GM12878 (cell line): ENCODE measurements around the gene CPLX1. TPM values are rescaled to one million over a fixed set of nuclear protein-coding genes. Genes with fewer than 3 reads are reported as not detected.

Source experiments
- ATAC-seq: fragments of 200-7000 bp; cut with Tn5 transposase; 3 replicates; pipeline ENCODE4 v1.9.1; 2020; ENCODE audit warnings: mild to moderate bottlenecking, moderate library complexity
- BruUV-seq: library from RNA; stranded (reverse); fragments of 400-500 nt; replicated peaks from 2 replicates; lab custom pipeline; 2021; lab: Mats Ljungman, UMichigan
- CTCF ChIA-PET: fragments of 300-600 bp; sonication (Branson Sonifier 250); formaldehyde crosslinking; extraction: SDS; loops from one replicate; lab custom pipeline; 2021; ENCODE audit warnings: inconsistent platforms; lab: Yijun Ruan, JAX
- POLR2A ChIA-PET: fragments of 350-600 bp; formaldehyde crosslinking; extraction: SDS; loops from one replicate; lab custom pipeline; 2021; ENCODE audit warnings: inconsistent platforms; lab: Charles Lee
- RAD21 ChIA-PET: fragments of 300-600 bp; sonication (Branson Sonifier 250); formaldehyde crosslinking; loops from one replicate; lab custom pipeline; 2023; ENCODE audit warnings: antibody characterized with exemption; ENCODE audit not compliant: unreplicated experiment; lab: Charles Lee
- SMC1A ChIA-PET: fragments of 300-600 bp; sonication (Branson Sonifier 250); formaldehyde crosslinking; loops from one replicate; lab custom pipeline; 2023; ENCODE audit not compliant: unreplicated experiment, uncharacterized antibody; lab: Charles Lee
- DNase-seq: peaks from one replicate; pipeline ENCODE4 v3.0.0-alpha.2; 2011; ENCODE audit warnings: low read depth, low spot score
- FAIRE-seq: peaks from 3 replicates; lab custom pipeline; 2011; peaks lifted over from hg19 to GRCh38; lab: Jason Lieb, UNC
- H2AFZ ChIP-seq: 2 replicates; pipeline ENCODE4 v1.6.0; 2011; ENCODE audit warnings: low read depth, low read length, control low read depth; ENCODE audit not compliant: control insufficient read depth
- H3K27ac ChIP-seq: 2 replicates; pipeline ENCODE4 v1.5.1; 2011; ENCODE audit warnings: control low read depth; ENCODE audit not compliant: control insufficient read depth, insufficient read depth
- H3K27me3 ChIP-seq, 2 experiments: replicated peaks in 1 of 2; 2 replicates each; pipeline versions ENCODE4 v1.6.0 to v1.6.1; 2011; ENCODE audit warnings: low read length in 1 of 2; ENCODE audit not compliant: control insufficient read depth in 2 of 2, insufficient read depth in 2 of 2
- H3K36me3 ChIP-seq, 2 experiments: 2 replicates each; pipeline ENCODE4 v1.5.1; 2011; ENCODE audit warnings: low read length in 1 of 2; ENCODE audit not compliant: control insufficient read depth in 2 of 2, insufficient read depth in 2 of 2
- H3K4me1 ChIP-seq: 2 replicates; pipeline ENCODE4 v1.6.1; 2011; ENCODE audit warnings: mild to moderate bottlenecking, low read length, moderate library complexity, mixed read lengths; ENCODE audit not compliant: control insufficient read depth, insufficient read depth
- H3K4me2 ChIP-seq: 2 replicates; pipeline ENCODE4 v1.6.0; 2011; ENCODE audit warnings: control low read depth; ENCODE audit not compliant: control insufficient read depth, insufficient read depth
- H3K4me3 ChIP-seq: fragments of 200-600 bp; sonication (generic); 2 replicates; pipeline ENCODE4 v1.5.1; 2016
- H3K79me2 ChIP-seq: 2 replicates; pipeline ENCODE4 v1.6.0; 2011; ENCODE audit warnings: low read length; ENCODE audit not compliant: control insufficient read depth, insufficient read depth
- H3K9ac ChIP-seq: 2 replicates; pipeline ENCODE4 v1.8.0; 2011; ENCODE audit warnings: low read length, control low read depth, mixed read lengths; ENCODE audit not compliant: control insufficient read depth, insufficient read depth
- H3K9me3 ChIP-seq: replicated peaks from 3 replicates; pipeline ENCODE4 v1.5.1; 2011; ENCODE audit warnings: mild to moderate bottlenecking, low read length; ENCODE audit not compliant: control insufficient read depth, insufficient read depth
- H4K20me1 ChIP-seq: 2 replicates; pipeline ENCODE4 v1.6.0; 2011; ENCODE audit not compliant: control insufficient read depth, insufficient read depth
- ATF2 ChIP-seq: IDR thresholded peaks from 2 replicates; pipeline ENCODE4 v1.6.1; 2012; ENCODE audit warnings: low read length, inconsistent platforms
- CBX3 ChIP-seq: fragments of 200-600 bp; sonication (generic); IDR thresholded peaks from 2 replicates; pipeline ENCODE4 v1.6.1; 2016; ENCODE audit warnings: low read depth, borderline replicate concordance
- CEBPB ChIP-seq, 2 experiments: fragments of 150-350 bp in 1 of 2; IDR thresholded peaks; 2 replicates each; pipeline ENCODE4 v1.6.1; 2012 to 2014; ENCODE audit warnings: low read depth in 2 of 2, low read length in 2 of 2, borderline replicate concordance in 1 of 2, inconsistent platforms in 1 of 2
- HDGF ChIP-seq: fragments of 450-650 bp; IDR thresholded peaks from 2 replicates; pipeline ENCODE4 v1.6.1; 2016; ENCODE audit warnings: antibody characterized with exemption
- IKZF2 ChIP-seq, 2 experiments: fragments of 450-650 bp; IDR thresholded peaks; 2 replicates each; pipeline ENCODE4 v1.6.1; 2017; ENCODE audit warnings: mild to moderate bottlenecking in 2 of 2, moderate library complexity in 2 of 2
- NFYA ChIP-seq: IDR thresholded peaks from 2 replicates; pipeline ENCODE4 v1.6.1; 2011; ENCODE audit warnings: low read depth, mild to moderate bottlenecking, low read length, improper control_type of control experiment, borderline replicate concordance
- NR2F1 ChIP-seq: fragments of 450-650 bp; conservative IDR thresholded peaks from 2 replicates; pipeline ENCODE4 v1.6.1; 2017; ENCODE audit warnings: mild to moderate bottlenecking
- PML ChIP-seq: IDR thresholded peaks from 2 replicates; pipeline ENCODE4 v1.6.1; 2012; ENCODE audit warnings: low read length, inconsistent platforms
- RELA ChIP-seq: fragments of 450-650 bp; IDR thresholded peaks from 2 replicates; pipeline ENCODE4 v1.8.0; 2014; ENCODE audit warnings: borderline replicate concordance; ENCODE audit not compliant: partially characterized antibody
- RFX5 ChIP-seq: IDR thresholded peaks from 2 replicates; pipeline ENCODE4 v1.6.1; 2011; ENCODE audit warnings: low read depth, low read length, improper control_type of control experiment
- SMAD1 ChIP-seq: fragments of 450-650 bp; IDR thresholded peaks from 2 replicates; pipeline ENCODE4 v1.6.1; 2018; ENCODE audit warnings: mild to moderate bottlenecking, low read depth; ENCODE audit not compliant: partially characterized antibody
- SPI1 ChIP-seq: IDR thresholded peaks from 2 replicates; pipeline ENCODE4 v1.6.1; 2011; ENCODE audit warnings: low read depth, mild to moderate bottlenecking, low read length, moderate library complexity, borderline replicate concordance; ENCODE audit not compliant: insufficient read depth
- TCF7 ChIP-seq: IDR thresholded peaks from 2 replicates; pipeline ENCODE4 v1.6.1; 2014; ENCODE audit warnings: antibody characterized with exemption, borderline replicate concordance
- YBX1 ChIP-seq: fragments of 450-650 bp; IDR thresholded peaks from 2 replicates; pipeline ENCODE4 v1.6.1; 2016; ENCODE audit warnings: antibody characterized with exemption
- ZBED1 ChIP-seq: IDR thresholded peaks from 2 replicates; pipeline ENCODE4 v1.6.1; 2016; ENCODE audit warnings: borderline replicate concordance
- ZNF207 ChIP-seq: fragments of 450-650 bp; IDR thresholded peaks from 2 replicates; pipeline ENCODE4 v1.6.1; 2014; ENCODE audit warnings: antibody characterized with exemption, mild to moderate bottlenecking, borderline replicate concordance
- ZNF384 ChIP-seq: IDR thresholded peaks from 2 replicates; pipeline ENCODE4 v1.6.1; 2012; ENCODE audit warnings: low read depth, mild to moderate bottlenecking, low read length, improper control_type of control experiment, borderline replicate concordance
- WGBS: methylation state at CpG from one replicate; pipeline ENCODE4 v1.1.6; 2016; ENCODE audit warnings: low lambda C conversion rate; ENCODE audit not compliant: insufficient replicate concordance, insufficient coverage; ENCODE audit errors: missing lambda C conversion rate; 5-methylcytosine and 5-hydroxymethylcytosine counted together
- in situ Hi-C: fragments of 300-500 bp; cut with MboI; formaldehyde crosslinking; loops from 9 replicates; pipeline ENCODE4 v1.14.3; 2018; ENCODE audit warnings: mixed read lengths
- intact Hi-C: fragments of 100-400 bp; cut with micrococcal nuclease; formaldehyde crosslinking; loops from one replicate; pipeline ENCODE4 v1.14.2; 2022; ENCODE audit not compliant: unreplicated experiment
- polyA plus RNA-seq, 11 experiments: library from polyadenylated mRNA; depleted of rRNA in 4 of 11; unstranded in 6 of 11; stranded (reverse) in 5 of 11; fragments of >200 nt; fragmentation: Nextera tagmentation in 4 of 11; fragmentation: Illumina TruSeq in 1 of 11; extraction: Ambion mirVana in 4 of 11; extraction: Trizol in 1 of 11; gene quantifications; 1 replicate in 1 of 11; 2 replicates in 10 of 11; pipeline versions ENCODE4 v1.2.1 to v1.2.3, GENCODE V29; 2011 to 2016; ENCODE audit warnings: inconsistent platforms in 2 of 11, missing spikeins in 2 of 11, low read depth in 1 of 11
- total RNA-seq, 4 experiments: library from RNA; depleted of rRNA in 3 of 4; stranded (reverse); fragments of >200 nt in 3 of 4; fragmentation: Illumina TruSeq in 1 of 4; extraction: Trizol in 1 of 4; gene quantifications; 2 replicates each; pipeline versions ENCODE4 v1.2.1 to v1.2.3, GENCODE V29; 2013 to 2021
- TF ChIP-seq, protein P1 (sequence below): fragments of 450-650 bp; formaldehyde crosslinking; IDR thresholded peaks from 2 replicates; pipeline ENCODE4 v1.4.0; 2022; ENCODE audit warnings: mild to moderate bottlenecking, moderate library complexity
- TF ChIP-seq, protein P2 (sequence below): fragments of 450-650 bp; IDR thresholded peaks from 2 replicates; pipeline ENCODE4 v1.6.1; 2014; ENCODE audit warnings: mild to moderate bottlenecking

Gene CPLX1
- total and polyA plus RNA-seq, 10 of the 15 experiments (the other 5 are each of a cell fraction or from before 2014, with no cell fraction given) = 0.04 to 1.2 (median 0.13) TPM; not detected in 5

DNA sequence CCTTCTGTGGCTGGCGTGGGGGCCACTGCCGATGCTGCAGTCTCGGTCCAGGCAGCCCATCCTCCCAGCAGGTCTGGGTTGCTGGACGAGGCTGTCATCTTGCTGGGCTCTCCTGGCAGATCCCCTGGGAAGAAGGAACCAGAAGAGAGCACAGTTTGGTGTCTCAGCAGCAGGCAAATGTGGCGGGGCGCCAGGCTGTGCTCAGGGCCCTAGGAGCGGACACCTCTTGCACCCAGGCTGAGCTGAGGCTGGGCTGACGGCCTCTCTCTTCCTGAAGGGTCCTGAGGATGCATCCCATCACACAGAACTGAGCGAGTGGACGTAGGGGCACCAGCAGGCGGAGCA is 39.2 kb upstream of the CPLX1 start:
- ChIA-PET RAD21 (no interaction called here), POLR2A (no interaction called here), CTCF (no interaction called here), SMC1A (no interaction called here)
- Histone ChIP-seq H3K4me1 (no peaks in the 10 kb centered on the region), H3K9ac (no peak overlapping the region), H2AFZ (no peak overlapping the region), H3K27me3 (no peaks in the 10 kb centered on the region), H3K79me2 (no peaks in the 10 kb centered on the region), H3K4me3 (no peak overlapping the region), H3K4me2 (no peak overlapping the region), H3K27ac (no peak overlapping the region), H3K36me3 (peaks cover 22 to 42% of the 10 kb centered on the region in 2 experiments; a peak in 3 of 4 replicates), H3K9me3 (no peaks in the 10 kb centered on the region; the same call in 2 of the 3 replicates), H4K20me1 (no peaks in the 10 kb centered on the region)
- no peak for TF ChIP-seq NFYA
- TF ChIP-seq, protein P1, sequence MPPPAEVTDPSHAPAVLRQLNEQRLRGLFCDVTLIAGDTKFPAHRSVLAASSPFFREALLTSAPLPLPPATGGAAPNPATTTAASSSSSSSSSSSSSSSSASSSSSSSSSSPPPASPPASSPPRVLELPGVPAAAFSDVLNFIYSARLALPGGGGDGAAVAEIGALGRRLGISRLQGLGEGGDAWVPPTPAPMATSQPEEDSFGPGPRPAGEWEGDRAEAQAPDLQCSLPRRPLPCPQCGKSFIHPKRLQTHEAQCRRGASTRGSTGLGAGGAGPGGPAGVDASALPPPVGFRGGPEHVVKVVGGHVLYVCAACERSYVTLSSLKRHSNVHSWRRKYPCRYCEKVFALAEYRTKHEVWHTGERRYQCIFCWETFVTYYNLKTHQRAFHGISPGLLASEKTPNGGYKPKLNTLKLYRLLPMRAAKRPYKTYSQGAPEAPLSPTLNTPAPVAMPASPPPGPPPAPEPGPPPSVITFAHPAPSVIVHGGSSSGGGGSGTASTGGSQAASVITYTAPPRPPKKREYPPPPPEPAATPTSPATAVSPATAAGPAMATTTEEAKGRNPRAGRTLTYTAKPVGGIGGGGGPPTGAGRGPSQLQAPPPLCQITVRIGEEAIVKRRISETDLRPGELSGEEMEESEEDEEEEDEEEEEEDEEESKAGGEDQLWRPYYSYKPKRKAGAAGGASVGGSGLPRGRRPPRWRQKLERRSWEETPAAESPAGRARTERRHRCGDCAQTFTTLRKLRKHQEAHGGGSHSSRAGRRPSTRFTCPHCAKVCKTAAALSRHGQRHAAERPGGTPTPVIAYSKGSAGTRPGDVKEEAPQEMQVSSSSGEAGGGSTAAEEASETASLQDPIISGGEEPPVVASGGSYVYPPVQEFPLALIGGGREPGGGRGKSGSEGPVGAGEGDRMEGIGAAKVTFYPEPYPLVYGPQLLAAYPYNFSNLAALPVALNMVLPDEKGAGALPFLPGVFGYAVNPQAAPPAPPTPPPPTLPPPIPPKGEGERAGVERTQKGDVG (CRISPR knock-in tag) = no peak
- no peak for TF ChIP-seq RFX5
- no peak for TF ChIP-seq IKZF2 (IDR thresholded peaks at IDR 0.05)
- TF ChIP-seq NR2F1 = no peak
- no peak for TF ChIP-seq SPI1
- no peak for TF ChIP-seq PML
- TF ChIP-seq YBX1 = no peak
- TF ChIP-seq, protein P2, sequence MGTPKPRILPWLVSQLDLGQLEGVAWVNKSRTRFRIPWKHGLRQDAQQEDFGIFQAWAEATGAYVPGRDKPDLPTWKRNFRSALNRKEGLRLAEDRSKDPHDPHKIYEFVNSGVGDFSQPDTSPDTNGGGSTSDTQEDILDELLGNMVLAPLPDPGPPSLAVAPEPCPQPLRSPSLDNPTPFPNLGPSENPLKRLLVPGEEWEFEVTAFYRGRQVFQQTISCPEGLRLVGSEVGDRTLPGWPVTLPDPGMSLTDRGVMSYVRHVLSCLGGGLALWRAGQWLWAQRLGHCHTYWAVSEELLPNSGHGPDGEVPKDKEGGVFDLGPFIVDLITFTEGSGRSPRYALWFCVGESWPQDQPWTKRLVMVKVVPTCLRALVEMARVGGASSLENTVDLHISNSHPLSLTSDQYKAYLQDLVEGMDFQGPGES = no peak
- no peak for TF ChIP-seq ATF2
- no peak for TF ChIP-seq SMAD1
- no peak for TF ChIP-seq ZBED1
- no peak for TF ChIP-seq ZNF384
- no peak for TF ChIP-seq TCF7
- no peak for TF ChIP-seq CBX3
- no peak for TF ChIP-seq HDGF
- TF ChIP-seq CEBPB (IDR thresholded peaks at IDR 0.05; ENCODE audit: borderline replicate concordance in 1 of 2, low read depth in 2 of 2, low read length in 2 of 2) = no peak
- no peak for TF ChIP-seq RELA
- TF ChIP-seq ZNF207 = no peak
- intact Hi-C loops = no loop called here
- DNase-seq = no peak
- no peak for ATAC-seq
- no peak for FAIRE-seq
- in situ Hi-C loops = no loop called here
- BruUV-seq = no TSS peak
- 90% methylated on average over 10 of the region's 11 CpGs for WGBS
